ENCODE data around the gene PLEKHM2. TPM values are rescaled to one million over a fixed set of nuclear protein-coding genes. Genes with fewer than 3 reads are reported as not detected.

PLEKHM2 gene, protein sequence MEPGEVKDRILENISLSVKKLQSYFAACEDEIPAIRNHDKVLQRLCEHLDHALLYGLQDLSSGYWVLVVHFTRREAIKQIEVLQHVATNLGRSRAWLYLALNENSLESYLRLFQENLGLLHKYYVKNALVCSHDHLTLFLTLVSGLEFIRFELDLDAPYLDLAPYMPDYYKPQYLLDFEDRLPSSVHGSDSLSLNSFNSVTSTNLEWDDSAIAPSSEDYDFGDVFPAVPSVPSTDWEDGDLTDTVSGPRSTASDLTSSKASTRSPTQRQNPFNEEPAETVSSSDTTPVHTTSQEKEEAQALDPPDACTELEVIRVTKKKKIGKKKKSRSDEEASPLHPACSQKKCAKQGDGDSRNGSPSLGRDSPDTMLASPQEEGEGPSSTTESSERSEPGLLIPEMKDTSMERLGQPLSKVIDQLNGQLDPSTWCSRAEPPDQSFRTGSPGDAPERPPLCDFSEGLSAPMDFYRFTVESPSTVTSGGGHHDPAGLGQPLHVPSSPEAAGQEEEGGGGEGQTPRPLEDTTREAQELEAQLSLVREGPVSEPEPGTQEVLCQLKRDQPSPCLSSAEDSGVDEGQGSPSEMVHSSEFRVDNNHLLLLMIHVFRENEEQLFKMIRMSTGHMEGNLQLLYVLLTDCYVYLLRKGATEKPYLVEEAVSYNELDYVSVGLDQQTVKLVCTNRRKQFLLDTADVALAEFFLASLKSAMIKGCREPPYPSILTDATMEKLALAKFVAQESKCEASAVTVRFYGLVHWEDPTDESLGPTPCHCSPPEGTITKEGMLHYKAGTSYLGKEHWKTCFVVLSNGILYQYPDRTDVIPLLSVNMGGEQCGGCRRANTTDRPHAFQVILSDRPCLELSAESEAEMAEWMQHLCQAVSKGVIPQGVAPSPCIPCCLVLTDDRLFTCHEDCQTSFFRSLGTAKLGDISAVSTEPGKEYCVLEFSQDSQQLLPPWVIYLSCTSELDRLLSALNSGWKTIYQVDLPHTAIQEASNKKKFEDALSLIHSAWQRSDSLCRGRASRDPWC
- polyA plus RNA-seq: 0.75 and 3.6 TPM in 2 replicates

DNA sequence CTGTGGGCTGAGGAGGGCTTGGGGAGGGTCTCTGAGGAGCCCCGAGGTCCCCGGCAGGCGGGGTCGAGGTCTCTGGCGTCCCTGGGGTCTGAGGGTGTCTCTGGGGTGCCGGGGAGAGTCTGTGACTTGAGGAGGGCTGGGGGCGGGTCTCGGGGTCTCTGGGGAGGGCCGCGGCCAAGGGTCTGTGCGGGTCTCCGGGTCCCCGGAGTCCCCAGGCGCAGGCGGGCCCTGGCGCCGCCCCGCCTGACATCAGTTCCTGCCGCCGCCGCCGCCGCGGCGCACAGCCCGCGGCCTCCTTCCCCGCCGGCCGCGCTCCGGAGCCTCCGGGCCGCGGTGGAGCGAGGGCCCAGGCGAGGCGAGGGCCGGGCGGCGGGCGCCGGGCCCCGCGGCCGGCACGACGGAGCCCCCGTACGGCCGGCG, at the start of gene PLEKHM2:
TSS of gene PLEKHM2 (plus strand) at position 279 of the 420 bp plus-strand sequence. CDS start 239 bp downstream, outside the sequence.

DNA sequence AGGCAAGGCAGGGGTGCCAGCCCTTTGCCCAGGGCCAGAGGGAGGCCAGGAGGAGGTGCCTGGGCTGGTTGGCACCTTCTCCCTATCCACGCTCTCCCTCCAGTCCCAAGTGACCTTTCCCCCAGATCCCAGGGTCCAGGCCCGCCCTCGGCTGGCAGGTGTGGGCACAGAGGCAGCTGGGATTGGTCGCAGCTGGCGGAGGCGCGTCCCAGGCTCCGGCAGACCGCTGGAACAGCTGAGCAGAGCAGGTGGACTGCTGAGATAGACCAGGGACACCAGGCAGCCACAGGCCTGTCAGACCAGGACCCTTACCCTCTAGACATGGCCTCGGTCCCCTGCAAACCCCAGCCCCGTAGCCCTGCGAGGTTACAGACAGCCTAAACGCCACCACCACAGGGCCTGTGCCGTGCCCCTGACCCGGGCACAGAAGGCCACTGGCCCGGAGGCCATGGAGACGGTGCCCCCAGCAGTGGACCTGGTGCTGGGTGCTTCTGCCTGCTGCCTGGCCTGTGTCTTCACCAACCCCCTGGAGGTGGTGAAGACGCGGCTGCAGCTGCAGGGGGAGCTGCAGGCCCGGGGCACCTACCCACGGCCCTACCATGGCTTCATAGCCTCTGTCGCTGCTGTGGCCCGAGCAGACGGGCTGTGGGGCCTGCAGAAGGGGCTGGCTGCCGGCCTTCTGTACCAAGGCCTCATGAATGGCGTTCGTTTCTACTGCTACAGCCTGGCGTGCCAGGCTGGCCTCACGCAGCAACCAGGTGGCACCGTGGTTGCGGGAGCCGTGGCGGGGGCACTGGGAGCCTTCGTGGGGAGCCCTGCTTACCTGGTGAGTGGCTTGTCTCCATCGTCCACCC, 52.1 kb downstream of the PLEKHM2 start, which contains the start of gene SLC25A34:
TSS of gene SLC25A34 (plus strand) at position 221 of the 854 bp plus-strand sequence. CDS start at position 449, 228 bp downstream.

GRCh38 chr1:15742339-15742801, 58.2 kb downstream of the PLEKHM2 start, which contains the start of gene TMEM82:
TSS of gene TMEM82 (plus strand) at chr1:15742499. CDS start at chr1:15742560, 61 bp downstream.

GRCh38 chr1:15758343-15758931, 74.3 kb downstream of the PLEKHM2 start, which contains the start of gene FBLIM1:
TSS of gene FBLIM1 (plus strand) at chr1:15758795. CDS start at chr1:15764984, 6,189 bp downstream.

Other genes with a start within 250 kb of the PLEKHM2 start
- gene CTRC, start 245.9 kb upstream of the PLEKHM2 start, polyA plus RNA-seq: not detected in 2 replicates
- not detected in 2 replicates for gene CELA2A, start 227.6 kb upstream of the PLEKHM2 start, polyA plus RNA-seq
- not detected in 2 replicates for gene CELA2B, start 208.2 kb upstream of the PLEKHM2 start, polyA plus RNA-seq
- gene CASP9, start 160.1 kb upstream of the PLEKHM2 start, polyA plus RNA-seq: 2.1 and 2.5 TPM in 2 replicates
- gene DNAJC16, start 157.5 kb upstream of the PLEKHM2 start, polyA plus RNA-seq: 22.4 and 60.2 TPM in 2 replicates
- 0.97 TPM in 1 of 2 replicates, not detected in the other for gene AGMAT, start 99.3 kb upstream of the PLEKHM2 start, polyA plus RNA-seq
- gene DDI2, start 66.9 kb upstream of the PLEKHM2 start, polyA plus RNA-seq: 2.0 and 3.1 TPM in 2 replicates
- gene SLC25A34, start 51.9 kb downstream of the PLEKHM2 start, polyA plus RNA-seq: 0.11 and 0.15 TPM in 2 replicates
- not detected in 2 replicates for gene TMEM82, start 58.2 kb downstream of the PLEKHM2 start, polyA plus RNA-seq
- 0.07 TPM in 1 of 2 replicates, not detected in the other for gene FBLIM1, start 74.5 kb downstream of the PLEKHM2 start, polyA plus RNA-seq
- 11.2 and 13.8 TPM in 2 replicates for gene UQCRHL, start 123.3 kb downstream of the PLEKHM2 start, polyA plus RNA-seq
- 3.9 and 12.8 TPM in 2 replicates for gene SPEN, start 163.4 kb downstream of the PLEKHM2 start, polyA plus RNA-seq